Activated naive CD8-positive, alpha-beta T cell (primary cell): ENCODE results near the gene GABPA.
"Not testable (repeated sequence)": the region's sequence is repeated elsewhere in the genome, so short reads cannot be mapped to it uniquely, and the experiment has no call there.

Experiments
- H3K27ac Mint-ChIP-seq: one replicate; pipeline ENCODE4 v1.8.0; 2021; ENCODE audit warnings: mixed read lengths
- H3K27me3 Mint-ChIP-seq: one replicate; pipeline ENCODE4 v1.8.0; 2021; ENCODE audit warnings: mixed read lengths
- H3K36me3 Mint-ChIP-seq: one replicate; pipeline ENCODE4 v1.8.0; 2021; ENCODE audit warnings: mixed read lengths
- H3K4me1 Mint-ChIP-seq: one replicate; pipeline ENCODE4 v1.8.0; 2021; ENCODE audit warnings: low read depth, mixed read lengths
- H3K4me3 Mint-ChIP-seq: one replicate; pipeline ENCODE4 v1.8.0; 2021; ENCODE audit warnings: mild to moderate bottlenecking, mixed read lengths
- H3K9me3 Mint-ChIP-seq: one replicate; pipeline ENCODE4 v1.8.0; 2021; ENCODE audit warnings: low read depth, mixed read lengths

Gene GABPA

DNA sequence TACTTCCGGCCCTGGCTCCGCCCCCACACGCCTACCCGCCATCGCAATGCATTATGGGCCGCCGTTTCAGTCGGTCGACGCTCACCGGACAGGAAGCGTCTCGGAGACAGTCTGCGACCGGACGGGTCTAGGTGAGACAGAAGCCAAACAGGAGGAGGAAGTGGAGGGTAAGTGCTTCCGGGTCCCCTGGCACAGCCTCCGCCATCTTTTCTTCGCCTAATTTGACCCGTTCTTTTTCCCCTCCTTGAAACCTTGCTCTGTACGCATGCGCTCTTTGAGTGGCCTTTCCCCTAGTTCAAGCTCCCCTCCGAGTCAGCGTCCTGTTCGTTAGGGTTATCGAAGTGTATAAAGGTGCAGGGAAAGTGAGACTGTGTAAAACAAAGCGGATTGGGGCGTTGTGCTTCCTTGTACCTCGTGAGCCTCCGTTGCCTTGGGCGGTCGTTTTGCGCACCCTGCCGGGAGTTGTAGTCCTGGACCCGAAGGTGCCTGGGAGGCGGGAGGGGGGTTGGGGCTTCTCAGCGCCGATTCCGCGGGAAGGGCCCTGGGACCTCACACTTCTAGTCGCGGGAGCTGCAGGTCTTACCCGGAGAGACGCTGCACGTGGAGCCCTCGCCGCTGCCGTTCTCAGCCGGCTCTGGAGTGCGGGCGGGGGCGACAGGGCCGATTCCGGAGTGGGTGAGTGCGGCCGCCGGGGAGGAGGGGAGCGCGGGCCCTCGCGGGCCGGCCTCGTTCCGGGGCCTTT, at the start of gene GABPA, which contains the start of gene ATP5PF:
Gene GABPA, plus strand, starts transcription at position 69 of the 742 bp plus-strand sequence. CDS start 6,627 bp downstream, outside the sequence.
Gene ATP5PF, minus strand, starts transcription at position 1 of the 742 bp plus-strand sequence. CDS start 5,110 bp downstream, outside the sequence.
- peak within 1 kb of the TSS; percentile 99 for H3K4me3 Mint-ChIP-seq
- no peaks in the 10 kb centered on the region for H3K27me3 Mint-ChIP-seq
- no peaks in the 10 kb centered on the region for H3K9me3 Mint-ChIP-seq
- peak within 1 kb of the TSS; percentile 100 for H3K27ac Mint-ChIP-seq
- peaks cover 57% of the 10 kb centered on the region for H3K4me1 Mint-ChIP-seq
- peaks cover 4% of the 10 kb centered on the region for H3K36me3 Mint-ChIP-seq

DNA sequence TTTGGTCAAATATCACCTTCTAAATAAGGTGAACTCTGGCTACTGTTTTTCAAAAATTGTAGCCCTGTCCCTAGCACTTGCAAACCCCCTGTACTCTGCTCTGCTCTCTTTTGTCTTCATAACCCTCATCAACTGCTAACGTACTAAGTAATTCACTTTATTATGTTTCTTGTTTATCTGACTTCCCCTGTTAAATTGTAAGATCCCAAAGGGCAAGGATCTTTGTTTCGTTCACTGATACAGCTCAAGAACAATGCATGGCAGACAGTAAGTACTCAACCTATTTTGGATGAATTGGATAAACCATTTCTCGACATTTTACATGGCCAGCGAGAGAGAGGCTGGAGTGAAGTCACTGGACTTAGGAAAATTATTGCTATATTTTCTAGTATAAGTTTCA, 47.0 kb upstream of the GABPA start:
- H3K4me3 Mint-ChIP-seq: no peak overlapping the region
- no peaks in the 10 kb centered on the region for H3K36me3 Mint-ChIP-seq
- no peak overlapping the region for H3K27ac Mint-ChIP-seq
- peaks cover 1% of the 10 kb centered on the region for H3K27me3 Mint-ChIP-seq
- H3K9me3 Mint-ChIP-seq: no peaks in the 10 kb centered on the region
- H3K4me1 Mint-ChIP-seq: no peaks in the 10 kb centered on the region

DNA sequence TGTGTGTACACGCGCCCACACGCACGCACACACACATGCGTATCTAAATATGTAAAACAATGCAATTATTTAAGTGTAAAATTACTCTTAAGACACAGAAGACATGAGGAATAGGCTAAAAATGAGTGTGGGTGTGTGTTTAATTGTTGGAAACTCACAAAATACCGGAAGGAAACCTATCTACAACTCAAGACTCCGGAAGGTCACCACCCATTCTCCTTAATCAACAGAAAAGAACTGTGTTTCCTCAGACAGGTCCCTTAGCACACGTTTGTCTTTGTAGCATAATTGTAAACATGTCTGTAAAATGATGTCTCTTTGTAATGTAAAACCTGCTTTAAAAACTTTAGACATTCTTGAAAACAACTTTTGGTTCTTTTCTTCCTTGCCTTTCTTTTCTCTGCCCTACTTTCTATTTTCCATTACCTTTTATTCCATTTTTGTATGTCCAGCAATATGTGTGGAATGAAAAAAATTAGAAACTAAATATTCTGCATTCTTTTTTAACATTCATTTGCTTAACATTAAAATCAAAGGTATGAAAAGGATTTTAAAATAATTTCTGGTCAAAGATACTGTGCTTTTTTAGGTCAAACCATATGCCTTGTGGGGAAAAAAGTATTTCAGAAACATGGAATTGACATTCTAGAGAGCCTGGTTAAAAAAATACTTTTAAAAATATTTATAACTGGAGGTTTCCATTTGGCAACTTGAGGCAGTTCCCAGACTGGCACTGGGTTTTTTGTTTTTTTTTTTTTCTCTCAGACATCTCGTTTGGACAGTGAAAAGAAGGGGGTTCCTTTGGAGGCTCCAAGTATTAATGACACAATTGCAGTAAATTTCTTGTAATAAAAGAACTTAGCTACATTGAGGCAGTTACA, 46.3 kb upstream of the GABPA start:
- no peak overlapping the region for H3K27ac Mint-ChIP-seq
- H3K36me3 Mint-ChIP-seq: no peaks in the 10 kb centered on the region
- peaks cover 1% of the 10 kb centered on the region for H3K27me3 Mint-ChIP-seq
- no peaks in the 10 kb centered on the region for H3K4me1 Mint-ChIP-seq
- no peaks in the 10 kb centered on the region for H3K9me3 Mint-ChIP-seq
- H3K4me3 Mint-ChIP-seq: no peak overlapping the region

DNA sequence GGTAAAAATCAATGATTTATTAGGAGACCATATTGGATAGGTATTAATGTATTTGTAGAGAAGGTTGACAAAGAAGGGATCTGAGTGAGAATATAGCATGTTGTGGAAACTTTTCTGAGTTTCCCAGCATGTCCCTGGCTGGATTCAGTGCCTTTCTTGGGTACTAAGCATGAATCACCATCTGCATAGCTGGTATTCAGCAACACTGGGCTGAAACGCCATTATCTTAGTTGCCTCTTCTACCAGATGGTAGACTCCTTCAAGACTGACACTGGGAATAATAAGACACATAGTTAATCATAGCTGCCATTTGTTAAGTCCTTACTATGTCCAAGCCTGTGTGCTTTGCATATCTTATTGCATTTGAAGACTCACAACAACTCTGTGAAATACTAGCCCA, 45.5 kb upstream of the GABPA start:
- Mint-ChIP-seq H3K9me3 (no peaks in the 10 kb centered on the region), H3K4me1 (no peaks in the 10 kb centered on the region), H3K27ac (no peak overlapping the region), H3K36me3 (no peaks in the 10 kb centered on the region), H3K4me3 (no peak overlapping the region), H3K27me3 (peaks cover 1% of the 10 kb centered on the region)

DNA sequence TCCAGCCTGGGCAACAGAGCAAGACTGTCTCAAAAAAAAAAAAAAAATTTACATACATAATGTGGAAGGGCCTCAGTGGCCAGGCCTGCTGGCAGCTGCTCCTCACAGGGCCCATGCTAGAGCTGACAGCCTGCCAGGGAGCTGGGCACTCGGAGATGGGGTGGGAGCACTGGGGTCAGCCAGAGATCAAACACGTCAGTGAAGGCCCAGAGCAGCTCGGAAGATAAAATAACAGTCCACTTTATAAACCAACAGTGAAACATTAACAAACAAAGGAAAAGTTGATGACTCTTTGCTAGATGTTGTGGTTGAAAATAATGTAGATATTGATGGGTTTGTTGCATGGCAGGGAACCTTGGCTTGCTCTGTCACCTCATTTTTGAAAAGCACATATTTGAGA, 42.8 kb upstream of the GABPA start:
- Mint-ChIP-seq H3K36me3 (no peaks in the 10 kb centered on the region), H3K4me1 (no peaks in the 10 kb centered on the region), H3K4me3 (no peak overlapping the region), H3K9me3 (no peaks in the 10 kb centered on the region), H3K27me3 (no peaks in the 10 kb centered on the region), H3K27ac (no peak overlapping the region)

DNA sequence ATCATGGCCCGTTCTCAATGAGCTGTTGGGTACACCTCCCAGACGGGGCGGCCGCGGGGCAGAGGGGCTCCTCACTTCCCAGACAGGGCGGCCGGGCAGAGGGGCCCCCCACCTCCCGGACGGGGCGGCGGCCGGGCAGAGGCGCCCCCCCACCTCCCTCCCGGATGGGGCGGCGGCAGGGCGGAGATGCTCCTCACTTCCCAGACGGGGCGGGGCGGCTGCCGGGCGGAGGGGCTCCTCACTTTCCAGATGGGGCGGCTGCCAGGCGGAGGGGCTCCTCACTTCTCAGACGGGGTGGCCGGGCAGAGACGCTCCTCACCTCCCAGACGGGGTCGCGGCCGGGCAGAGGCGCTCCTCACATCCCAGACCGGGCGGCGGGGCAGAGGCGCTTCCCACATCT, 39.3 kb upstream of the GABPA start:
- not testable (repeated sequence) for H3K27me3 Mint-ChIP-seq, H3K36me3 Mint-ChIP-seq, H3K9me3 Mint-ChIP-seq, H3K27ac Mint-ChIP-seq, H3K4me3 Mint-ChIP-seq, H3K4me1 Mint-ChIP-seq

DNA sequence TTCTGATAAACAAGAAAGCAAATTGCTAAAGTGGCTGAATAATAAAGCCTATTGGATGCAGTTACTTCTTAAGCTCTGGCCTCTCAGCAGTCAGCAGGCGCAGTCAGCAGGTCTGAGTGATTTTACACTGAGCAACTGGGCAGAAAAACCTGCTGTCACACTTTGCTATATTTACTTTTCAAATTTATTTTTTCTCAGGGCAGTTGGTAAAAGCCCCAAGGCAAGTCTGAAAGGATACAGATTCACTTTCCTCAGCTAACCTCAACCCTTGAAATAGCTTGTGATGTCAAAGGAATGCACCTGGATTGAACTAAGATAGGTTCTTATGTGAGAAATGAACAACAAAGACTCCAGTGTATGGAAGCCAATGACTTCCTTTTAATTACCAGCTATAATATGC, 34.0 kb upstream of the GABPA start:
- no peaks in the 10 kb centered on the region for H3K36me3 Mint-ChIP-seq
- H3K9me3 Mint-ChIP-seq: no peaks in the 10 kb centered on the region
- no peaks in the 10 kb centered on the region for H3K27me3 Mint-ChIP-seq
- no peaks in the 10 kb centered on the region for H3K4me1 Mint-ChIP-seq
- H3K27ac Mint-ChIP-seq: no peak overlapping the region
- H3K4me3 Mint-ChIP-seq: no peak overlapping the region

DNA sequence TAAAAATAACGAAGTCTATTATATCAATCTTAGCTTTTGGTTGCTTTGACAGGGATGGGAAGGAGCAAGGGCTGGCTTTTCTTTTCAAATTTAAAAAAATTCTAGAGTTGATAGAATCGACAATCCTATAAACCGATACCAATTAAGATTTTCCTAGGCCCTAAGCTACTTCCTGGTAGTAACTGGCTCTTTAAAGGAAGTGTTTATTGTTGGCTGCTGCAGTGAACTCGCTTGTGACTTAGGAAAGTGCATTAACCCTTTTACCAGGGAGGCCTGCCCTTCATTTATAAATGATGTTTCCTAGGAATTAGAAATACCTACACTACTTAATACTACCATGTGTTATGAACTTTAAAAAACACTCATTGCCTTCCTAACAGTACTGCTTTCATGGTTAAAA, 33.2 kb upstream of the GABPA start:
- H3K36me3 Mint-ChIP-seq: no peaks in the 10 kb centered on the region
- no peaks in the 10 kb centered on the region for H3K4me1 Mint-ChIP-seq
- no peaks in the 10 kb centered on the region for H3K9me3 Mint-ChIP-seq
- no peak overlapping the region for H3K27ac Mint-ChIP-seq
- no peak overlapping the region for H3K4me3 Mint-ChIP-seq
- H3K27me3 Mint-ChIP-seq: no peaks in the 10 kb centered on the region

DNA sequence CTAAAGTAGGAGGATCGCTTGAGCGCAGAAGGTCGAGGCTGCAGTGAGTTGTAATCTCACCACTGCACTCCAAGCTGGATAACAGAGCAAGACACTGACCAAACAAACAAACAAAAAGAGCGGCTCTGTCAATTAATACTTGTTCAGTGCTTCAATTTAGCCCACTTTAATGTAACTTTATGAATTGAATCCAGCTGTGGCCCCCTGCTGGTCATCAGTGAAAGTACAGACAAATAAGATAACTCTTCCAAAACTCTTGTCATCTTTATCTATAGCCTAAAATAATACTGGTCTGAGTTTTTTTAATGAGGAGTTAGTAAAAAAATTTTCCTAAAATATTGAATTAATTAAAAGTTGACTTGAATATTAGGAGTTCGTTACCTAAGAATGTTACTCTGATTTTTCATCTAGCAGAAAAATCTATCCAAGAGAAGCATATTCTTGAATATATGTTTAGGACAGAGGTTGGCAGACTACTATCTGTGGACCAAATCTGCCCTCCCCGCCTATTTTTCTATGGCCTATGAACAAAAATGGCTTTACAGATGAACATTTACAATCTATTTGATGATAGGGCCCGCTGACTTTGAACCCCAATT, 26.2 kb upstream of the GABPA start:
- no peaks in the 10 kb centered on the region for H3K27me3 Mint-ChIP-seq
- H3K9me3 Mint-ChIP-seq: no peaks in the 10 kb centered on the region
- no peaks in the 10 kb centered on the region for H3K36me3 Mint-ChIP-seq
- no peaks in the 10 kb centered on the region for H3K4me1 Mint-ChIP-seq
- no peak overlapping the region for H3K4me3 Mint-ChIP-seq
- no peak overlapping the region for H3K27ac Mint-ChIP-seq

DNA sequence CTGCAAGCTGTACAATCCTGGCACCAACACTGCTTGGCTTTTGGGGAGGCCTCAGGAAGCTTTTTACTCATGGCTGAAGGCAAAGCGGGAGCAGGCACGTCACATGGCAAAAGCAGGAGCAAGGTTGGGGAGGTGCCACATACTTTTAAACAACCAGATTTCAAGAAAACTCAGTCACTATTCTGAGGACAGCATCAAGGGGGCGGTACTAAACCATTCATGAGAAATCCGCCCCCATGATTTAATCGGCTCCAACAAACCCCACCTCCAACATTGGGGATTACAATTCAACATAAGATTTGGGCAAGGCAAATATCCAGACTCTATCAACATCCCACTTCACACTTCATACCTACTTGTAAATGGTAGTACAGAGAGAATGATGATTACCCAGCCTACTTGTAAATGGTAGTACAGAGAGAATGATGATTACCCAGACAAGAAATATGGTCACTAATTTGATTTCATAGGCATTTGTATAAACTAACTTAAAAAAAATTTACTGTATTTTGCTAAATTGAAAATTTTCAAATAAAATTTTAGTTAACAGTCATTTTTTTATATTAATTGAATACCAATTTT, 25.0 kb upstream of the GABPA start:
- no peaks in the 10 kb centered on the region for H3K36me3 Mint-ChIP-seq
- no peak overlapping the region for H3K4me3 Mint-ChIP-seq
- H3K27me3 Mint-ChIP-seq: no peaks in the 10 kb centered on the region
- no peaks in the 10 kb centered on the region for H3K9me3 Mint-ChIP-seq
- no peaks in the 10 kb centered on the region for H3K4me1 Mint-ChIP-seq
- H3K27ac Mint-ChIP-seq: no peak overlapping the region

DNA sequence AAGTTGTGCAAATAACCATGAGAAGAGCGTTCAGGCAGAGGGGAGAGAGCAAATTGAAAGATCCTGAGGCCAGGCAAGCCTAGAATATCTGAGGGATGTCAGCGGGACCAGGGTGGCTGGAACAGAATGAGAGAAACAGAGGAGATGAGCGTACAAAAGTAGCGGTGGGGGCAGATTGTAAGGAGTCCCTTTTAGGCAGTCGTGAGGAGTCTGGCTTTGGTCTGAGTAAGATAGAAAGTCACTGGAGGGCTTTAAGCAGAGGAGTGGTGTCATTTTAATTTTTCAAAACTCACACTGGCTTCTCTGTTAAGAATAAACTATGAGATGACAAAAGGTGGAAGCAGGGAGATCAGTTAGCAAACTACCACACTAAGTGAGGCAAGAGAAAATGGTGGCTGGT, 24.2 kb upstream of the GABPA start:
- no peak overlapping the region for H3K27ac Mint-ChIP-seq
- no peaks in the 10 kb centered on the region for H3K27me3 Mint-ChIP-seq
- H3K4me1 Mint-ChIP-seq: no peaks in the 10 kb centered on the region
- no peak overlapping the region for H3K4me3 Mint-ChIP-seq
- H3K9me3 Mint-ChIP-seq: no peaks in the 10 kb centered on the region
- no peaks in the 10 kb centered on the region for H3K36me3 Mint-ChIP-seq

DNA sequence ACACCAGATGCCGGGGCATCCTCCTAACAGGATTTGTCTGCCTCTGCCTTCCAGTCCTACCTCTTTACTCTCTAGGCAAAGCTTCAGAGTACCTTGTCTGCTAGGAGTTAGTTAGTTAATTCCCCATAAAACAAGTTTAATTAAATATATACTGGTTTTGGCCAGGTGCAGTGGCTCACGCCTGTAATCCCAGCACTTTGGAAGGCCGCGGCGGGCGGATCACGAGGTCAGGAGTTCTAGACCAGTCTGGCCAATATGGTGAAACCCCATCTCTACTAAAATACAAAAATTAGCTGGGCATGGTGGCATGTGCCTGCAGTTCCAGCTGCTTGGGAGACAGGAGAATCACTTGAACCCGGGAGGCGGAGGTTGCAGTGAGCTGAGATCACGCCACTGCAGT, 20.7 kb upstream of the GABPA start:
- not testable (repeated sequence) for H3K9me3 Mint-ChIP-seq, H3K27ac Mint-ChIP-seq, H3K4me3 Mint-ChIP-seq, H3K36me3 Mint-ChIP-seq, H3K4me1 Mint-ChIP-seq, H3K27me3 Mint-ChIP-seq

DNA sequence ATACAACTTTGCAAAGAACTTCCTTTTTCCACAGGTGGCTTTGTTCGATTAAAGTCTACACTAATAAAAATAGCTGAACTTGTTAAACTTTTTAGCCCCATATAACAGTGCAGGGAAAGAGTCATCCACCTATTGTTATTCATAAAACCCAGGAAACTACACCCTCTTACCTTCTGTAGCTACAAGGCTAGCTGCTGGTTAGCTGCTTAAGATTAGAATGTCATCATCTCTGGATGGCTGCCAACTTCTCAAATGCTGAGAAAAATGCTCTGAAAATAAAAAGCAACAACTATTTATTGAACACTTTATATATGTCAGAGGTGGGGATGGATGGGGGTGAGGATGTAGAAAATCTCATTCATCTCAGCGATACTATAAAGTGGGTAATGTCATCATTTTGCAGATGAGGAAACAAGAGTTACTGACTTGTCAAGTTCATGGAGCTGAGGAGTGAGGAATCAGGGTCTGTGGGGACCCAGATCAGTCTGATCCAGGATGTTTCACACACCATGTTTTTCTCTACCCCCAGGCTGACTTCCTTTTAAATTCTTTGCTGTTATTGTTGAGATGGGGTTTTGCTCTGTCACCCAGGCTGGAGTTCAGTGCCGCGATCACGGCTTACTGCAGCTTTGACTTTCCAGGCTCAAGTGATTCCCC, 17.2 kb upstream of the GABPA start:
- Mint-ChIP-seq H3K27ac (no peak overlapping the region), H3K4me1 (no peaks in the 10 kb centered on the region), H3K9me3 (no peaks in the 10 kb centered on the region), H3K27me3 (no peaks in the 10 kb centered on the region), H3K4me3 (no peak overlapping the region), H3K36me3 (peaks cover 3% of the 10 kb centered on the region)

DNA sequence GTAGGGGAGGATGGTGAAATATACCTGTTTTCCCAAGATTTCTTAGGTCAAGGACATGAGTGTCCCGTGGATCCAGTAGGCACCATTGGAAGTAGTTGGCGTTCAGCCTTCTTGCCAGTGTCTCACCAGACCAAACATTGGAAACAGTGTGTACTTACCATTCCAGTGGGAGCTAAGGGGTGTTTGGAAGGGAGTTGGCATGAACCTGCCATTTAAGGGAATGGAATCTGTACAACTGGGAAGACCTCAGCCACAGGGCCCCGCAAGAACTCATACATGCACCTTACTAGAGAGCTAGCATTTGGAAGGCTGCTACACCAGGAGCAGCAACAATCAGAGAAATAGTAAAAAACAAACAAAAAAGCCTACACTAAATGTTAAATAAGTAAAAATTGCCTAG, 12.8 kb upstream of the GABPA start:
- no peaks in the 10 kb centered on the region for H3K4me1 Mint-ChIP-seq
- H3K27ac Mint-ChIP-seq: no peak overlapping the region
- no peak overlapping the region for H3K4me3 Mint-ChIP-seq
- H3K27me3 Mint-ChIP-seq: no peaks in the 10 kb centered on the region
- H3K9me3 Mint-ChIP-seq: no peaks in the 10 kb centered on the region
- H3K36me3 Mint-ChIP-seq: peaks cover 5% of the 10 kb centered on the region
